ENCODE results near the gene JUP.
A peak's percentile ranks its signal among the peaks of the same experiment; 100 is the strongest.

JUP gene

DNA sequence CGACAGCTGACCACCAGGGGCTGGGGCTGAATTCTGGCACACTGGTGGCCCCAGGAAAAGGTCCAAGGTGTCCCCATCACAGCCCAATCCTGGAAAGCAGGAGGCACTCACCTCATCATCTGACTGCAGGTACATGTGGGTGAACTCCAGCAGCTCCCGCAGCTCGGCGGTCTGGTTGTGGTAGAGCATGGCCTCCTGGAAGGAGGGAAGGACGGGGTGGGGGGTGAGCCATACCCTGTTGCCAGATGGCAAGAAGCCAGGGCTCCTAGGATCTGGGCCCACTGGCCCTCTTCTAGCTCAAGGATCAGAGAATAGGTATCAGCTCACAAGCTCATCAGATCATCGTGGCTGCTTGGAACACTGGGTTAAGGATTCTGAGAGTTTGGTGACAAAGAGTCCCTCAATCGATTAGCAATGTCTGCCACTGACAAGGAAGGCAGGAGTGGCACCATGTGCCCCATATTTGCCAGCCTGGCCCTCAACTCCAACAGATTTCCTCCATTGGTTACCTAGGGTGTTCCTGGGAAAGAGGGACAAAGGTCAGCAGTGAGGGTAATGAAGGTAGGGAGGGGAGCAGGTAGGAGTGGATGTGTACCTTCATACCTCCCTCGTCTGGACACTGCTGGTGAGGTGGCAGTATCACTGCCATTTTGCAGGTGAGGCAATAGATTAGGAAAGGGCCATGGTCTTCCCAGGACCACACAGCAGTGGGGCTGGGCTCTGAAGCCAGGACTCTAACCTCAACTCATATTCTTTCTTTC, 20.4 kb upstream of the JUP start:
- no peak for DNase-seq

DNA sequence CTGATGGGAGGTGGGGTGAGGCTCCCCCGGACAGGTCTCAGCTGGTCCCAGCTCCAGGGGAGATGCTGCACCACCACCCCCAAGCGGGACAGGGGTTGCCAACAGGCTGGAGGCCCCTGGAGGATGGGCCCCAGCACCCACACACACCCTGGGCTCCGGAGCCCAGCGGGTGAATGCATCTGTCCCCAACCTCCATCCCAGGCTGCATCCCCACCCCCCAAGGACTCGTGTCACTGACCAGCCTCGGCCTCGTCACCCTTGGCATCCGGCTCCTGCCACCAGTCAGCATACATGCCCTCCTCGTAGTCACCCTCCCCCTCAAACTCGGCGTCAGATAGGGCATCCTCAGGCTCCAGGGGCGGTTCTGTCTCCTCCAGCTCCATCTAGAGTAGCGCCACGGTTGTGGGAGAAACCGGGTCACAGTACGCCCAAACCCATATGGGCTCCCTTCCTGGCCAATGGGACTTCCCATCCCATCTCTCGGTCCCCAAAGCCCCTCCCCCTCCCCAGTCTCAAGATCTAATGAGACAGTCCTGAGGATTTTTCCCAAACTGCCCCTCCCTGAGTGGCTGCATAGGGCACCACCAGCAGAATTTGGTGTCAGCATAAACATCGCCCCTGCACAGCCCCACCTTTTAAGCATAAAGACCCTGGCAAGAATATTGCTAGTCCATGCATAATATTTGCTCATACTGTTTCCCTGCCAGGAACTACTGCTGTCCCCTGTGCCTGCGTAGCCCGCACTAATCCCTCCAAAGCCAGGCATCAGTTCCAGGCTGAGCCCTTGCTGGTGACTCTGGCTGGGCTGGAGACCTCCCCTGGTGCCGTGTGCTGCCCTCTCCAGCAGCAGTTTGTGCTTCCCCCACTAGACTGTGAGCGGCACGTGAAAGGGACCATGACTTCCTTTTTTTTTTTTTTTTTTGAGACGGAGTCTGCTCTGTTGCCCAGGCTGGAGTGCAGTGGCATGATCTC, 16.8 kb upstream of the JUP start:
- DNase-seq = no peak

DNA sequence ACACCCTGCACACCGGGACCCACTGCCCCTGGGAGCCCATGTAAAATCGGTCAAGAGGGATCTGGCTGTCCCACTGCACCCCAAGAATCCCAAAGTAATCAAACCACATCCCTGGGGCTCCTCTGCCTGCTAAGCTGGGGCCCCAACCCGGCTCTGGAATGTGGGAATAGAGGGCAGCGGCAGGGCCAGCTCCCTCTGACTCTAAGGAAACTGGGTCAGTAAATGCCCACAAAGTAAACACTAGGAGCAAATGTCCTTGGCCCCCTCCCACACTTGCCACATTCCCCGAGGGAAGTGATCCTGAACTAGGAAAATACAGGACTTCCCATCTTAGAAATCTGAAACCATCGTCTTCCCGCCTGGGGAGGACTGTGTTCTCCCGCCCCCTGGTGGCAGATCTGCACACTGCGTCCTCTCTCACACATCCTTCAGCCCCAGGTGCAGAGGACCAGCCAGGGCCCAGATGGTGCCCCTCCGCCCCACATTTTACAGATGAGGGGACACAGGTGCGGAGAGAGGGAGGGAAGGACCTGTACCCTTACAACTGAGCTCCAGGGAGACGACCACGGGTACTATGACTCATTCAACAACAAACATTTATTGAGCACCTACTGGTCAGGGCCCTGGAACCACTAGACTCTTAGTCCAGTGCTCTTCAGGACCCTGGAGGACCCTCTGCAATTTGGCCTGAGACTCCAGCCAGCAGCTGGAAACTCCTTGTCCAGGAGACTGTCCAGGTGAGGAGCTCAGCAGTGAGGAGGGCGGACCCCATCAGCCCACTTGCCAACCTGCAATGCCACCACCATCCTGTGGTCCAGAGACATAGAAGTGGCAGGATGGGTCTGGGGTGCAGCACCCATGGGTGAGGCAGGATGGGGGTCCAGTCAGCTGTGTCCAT, 15.1 kb upstream of the JUP start:
- peak; percentile 72 for DNase-seq

DNA sequence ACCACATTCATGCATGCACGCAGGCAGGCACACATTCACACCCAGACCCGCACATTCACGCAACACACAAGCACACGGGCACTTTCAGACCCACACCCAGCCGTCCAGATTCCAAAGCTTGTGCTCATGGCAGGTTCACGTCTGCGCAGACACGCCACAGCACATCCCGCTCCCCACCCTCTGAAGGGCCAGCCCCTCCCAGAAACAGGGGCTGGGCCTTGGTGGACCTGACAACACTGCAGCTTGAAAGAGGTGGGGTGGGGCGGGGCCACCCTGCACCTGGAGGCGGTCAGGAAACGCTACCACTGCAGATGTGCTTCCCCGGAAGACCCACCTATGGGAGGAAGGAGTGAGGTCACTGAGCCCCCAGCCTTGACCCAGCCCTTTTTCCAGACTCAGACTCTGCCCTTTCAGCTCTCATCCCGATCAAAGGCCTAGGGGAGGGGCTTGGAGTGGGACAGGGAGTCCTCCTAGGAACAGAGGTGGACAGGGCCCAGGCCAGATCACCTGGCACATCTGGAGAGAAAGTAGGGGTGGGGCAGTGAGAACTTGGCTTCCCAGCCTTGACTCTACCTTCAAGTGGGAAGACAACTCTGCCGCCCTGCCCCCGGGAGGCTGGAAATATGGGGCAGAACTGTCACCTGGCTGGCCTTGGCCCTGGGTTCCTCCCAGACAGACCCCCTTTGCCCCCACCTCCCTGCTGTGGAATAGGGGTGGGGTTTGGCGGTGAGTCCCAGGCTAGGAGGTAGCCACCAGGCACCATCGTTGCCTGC, 14.3 kb upstream of the JUP start:
- DNase-seq = no peak

GRCh38 chr17:41799366-41799765, 12.9 kb upstream of the JUP start:
- DNase-seq = no peak

DNA sequence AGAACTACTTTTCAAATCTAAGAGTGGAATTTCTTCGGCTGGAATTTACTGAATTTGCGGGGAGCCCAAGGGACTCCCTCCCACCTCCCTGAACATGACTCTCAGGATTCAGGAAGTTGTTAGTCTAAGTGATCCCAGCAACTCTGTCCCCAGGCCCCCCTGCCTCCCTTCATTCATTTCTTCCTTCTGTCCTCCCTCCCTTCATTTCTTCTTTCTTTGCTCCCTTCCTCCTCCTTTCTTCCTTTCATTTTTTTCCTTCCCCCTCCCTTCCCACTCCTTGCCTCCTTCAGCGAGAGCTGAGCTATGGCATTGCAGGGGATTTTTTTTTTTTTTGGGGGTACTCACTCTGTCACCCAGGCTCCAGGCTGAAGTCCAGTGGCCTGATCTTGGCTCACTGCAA, 10.9 kb upstream of the JUP start:
- DNase-seq = no peak

DNA sequence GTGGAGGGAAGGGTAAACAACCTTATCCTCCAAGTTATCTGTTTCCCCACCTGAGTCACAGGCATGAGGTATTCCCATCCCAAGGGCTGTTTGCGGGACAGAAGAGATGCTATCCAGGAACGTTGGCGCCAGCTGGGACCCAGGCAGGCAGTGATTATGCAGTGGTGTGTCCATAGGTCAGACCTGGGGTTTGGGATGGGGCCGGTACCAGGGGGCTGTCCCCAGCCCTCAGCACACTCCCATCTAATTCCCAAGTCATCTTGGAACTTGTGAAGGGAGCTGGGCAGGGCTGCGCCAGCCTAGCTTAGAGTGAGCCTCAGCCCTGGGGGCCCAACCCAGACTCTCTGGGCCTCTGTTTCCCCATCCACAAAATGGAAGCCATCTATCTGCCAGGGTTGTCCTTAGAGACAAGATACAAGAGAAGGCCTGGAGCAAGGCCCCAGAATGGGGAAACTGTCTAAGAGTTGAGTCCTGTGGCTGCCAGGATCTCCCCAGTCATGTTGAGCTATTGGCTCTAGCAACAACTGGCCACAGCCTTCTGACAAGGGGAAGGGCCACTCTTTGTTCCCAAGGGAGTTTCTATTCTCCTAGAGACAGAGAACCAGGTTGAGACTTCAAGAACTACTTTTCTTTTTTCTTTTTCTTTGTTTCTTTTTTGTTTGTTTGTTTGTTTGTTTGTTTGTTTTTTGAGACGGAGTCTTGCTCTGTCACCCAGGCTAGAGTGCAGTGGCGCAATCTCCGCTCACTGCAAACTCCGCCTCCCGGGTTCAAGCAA, 9.8 kb upstream of the JUP start:
- no peak for DNase-seq

- DNase-seq = no peak
Observed at GRCh38 chr17:41794540-41794975, 8.0 kb upstream of the JUP start.

DNA sequence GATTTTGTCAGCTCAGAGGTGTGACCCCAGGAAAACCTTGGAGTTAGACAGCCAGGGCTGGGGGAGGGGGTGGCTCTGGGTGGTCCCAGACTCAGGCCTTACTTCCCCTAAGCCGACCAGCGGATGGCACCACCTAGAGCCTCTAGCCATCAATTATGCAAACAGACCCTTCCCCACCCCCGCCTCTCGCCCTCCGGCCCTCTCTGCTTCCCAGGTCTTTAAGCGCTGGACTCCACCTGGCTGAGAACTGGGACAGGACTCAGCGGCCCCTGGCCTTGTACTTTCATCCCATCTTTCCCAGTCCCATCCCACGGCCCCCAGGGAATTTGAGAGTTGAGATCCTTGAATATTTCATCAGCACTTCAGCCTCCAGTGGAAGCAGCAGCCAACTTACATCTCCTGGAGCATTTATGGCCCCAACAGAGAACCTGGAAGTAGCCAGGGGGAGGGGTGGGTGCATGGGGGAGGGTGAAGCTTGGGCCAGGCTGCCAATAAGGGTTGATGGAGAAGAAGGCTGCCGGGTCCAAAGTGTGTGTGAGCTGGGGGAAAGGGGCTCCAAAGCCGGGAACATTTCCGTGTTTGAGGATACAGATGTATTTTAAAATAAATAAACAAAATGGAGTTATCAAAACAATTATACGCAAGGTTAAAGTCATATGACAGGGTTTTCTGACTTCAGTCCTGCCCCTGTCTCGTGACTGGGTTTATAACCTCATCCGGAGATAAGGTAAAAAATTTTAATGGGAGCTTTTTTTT, 7.5 kb upstream of the JUP start:
- no peak for DNase-seq

- no peak for DNase-seq
Observed at GRCh38 chr17:41792845-41793783, 6.6 kb upstream of the JUP start.

GRCh38 chr17:41787021-41787418, 509 bp upstream of the JUP start:
- no peak for DNase-seq

- DNase-seq = no peak
Observed at GRCh38 chr17:41785859-41786226, 668 bp downstream of the JUP start.

- no peak for DNase-seq
Observed at GRCh38 chr17:41785091-41785858, 1.2 kb downstream of the JUP start.

GRCh38 chr17:41784207-41784744, 2.2 kb downstream of the JUP start:
- DNase-seq = peak; percentile 18

- DNase-seq = no peak
Observed at GRCh38 chr17:41782142-41782541, 4.4 kb downstream of the JUP start.

DNA sequence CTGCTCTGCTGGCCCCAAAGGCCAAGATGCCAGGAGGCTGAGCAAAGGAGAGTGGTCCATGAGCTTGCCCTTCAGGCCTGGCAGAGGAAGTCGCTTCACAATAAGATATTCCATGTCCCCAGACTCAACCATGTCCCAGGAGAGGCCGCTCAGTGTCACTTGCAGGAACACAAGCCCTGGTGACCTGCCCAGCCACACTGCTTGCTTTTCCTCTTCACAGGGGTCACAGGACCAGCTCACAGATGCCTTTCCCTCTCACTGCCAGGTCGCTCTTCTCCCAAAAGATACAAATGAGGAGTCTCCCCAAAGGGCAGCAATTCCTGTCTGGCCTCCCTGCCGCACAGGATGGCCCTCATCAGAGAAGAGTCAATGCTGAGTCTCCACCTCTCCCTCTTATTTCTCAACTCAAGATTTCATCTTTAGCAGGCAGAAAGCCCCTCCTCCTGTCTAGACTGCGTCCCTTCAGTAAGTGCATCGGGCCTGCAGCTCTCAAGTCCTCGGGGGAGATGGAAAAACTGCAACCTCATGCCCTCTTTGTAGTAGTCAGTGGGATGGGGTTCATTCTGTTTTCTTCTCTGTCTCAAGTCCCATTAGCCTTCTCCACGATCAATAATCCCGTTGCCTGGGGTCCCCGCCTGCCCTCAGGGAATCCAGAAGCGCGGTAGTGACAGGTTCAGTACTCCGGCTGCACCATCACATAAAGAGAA, 5.0 kb downstream of the JUP start:
- no peak for DNase-seq

GRCh38 chr17:41779954-41780353, 6.6 kb downstream of the JUP start:
- no peak for DNase-seq
